Naive thymus-derived CD4-positive, alpha-beta T cell (primary cell): ENCODE results near the gene PZP. TPM values are rescaled to one million over a fixed set of nuclear protein-coding genes. Genes with fewer than 3 reads are reported as not detected.

Source experiments
- ATAC-seq: fragments of 150-1000 bp; cut with Tn5 transposase; 2 replicates; pipeline ENCODE4 v1.10.0; 2021; ENCODE audit warnings: mild to moderate bottlenecking, moderate library complexity
- CTCF ChIA-PET: fragments of 350-600 bp; sonication (Branson Sonifier 250); formaldehyde crosslinking; loops from one replicate; lab custom pipeline; 2021; ENCODE audit warnings: antibody characterized with exemption; lab: Charles Lee
- POLR2A ChIA-PET: fragments of 350-600 bp; sonication (Branson Sonifier 250); formaldehyde crosslinking; loops from one replicate; lab custom pipeline; 2021; ENCODE audit warnings: antibody characterized with exemption, inconsistent platforms; lab: Charles Lee
- DNase-seq, 9 donors: peaks; one replicate each; pipeline versions ENCODE4 v3.0.0 to v3.0.0-alpha.2; 2020 to 2022; ENCODE audit warnings: mixed read lengths in 1 of 9
- H3K27ac ChIP-seq: one replicate; pipeline ENCODE4 v1.7.0; 2013; ENCODE audit warnings: mild to moderate bottlenecking, low read depth, low read length, moderate library complexity
- H3K27me3 ChIP-seq, 2 donors: one replicate each; pipeline ENCODE4 v1.7.0; 2013; ENCODE audit warnings: low read length in 2 of 2, mild to moderate bottlenecking in 2 of 2, moderate library complexity in 2 of 2; ENCODE audit not compliant: control insufficient read depth in 2 of 2, insufficient read depth in 2 of 2
- H3K36me3 ChIP-seq, 3 experiments: 1 replicate in 2 of 3; 2 replicates in 1 of 3; pipeline ENCODE4 v1.7.0; 2013; ENCODE audit warnings: low read length in 3 of 3, mild to moderate bottlenecking in 3 of 3, moderate library complexity in 1 of 3; ENCODE audit not compliant: insufficient read depth in 3 of 3, control insufficient read depth in 2 of 3
- H3K4me1 ChIP-seq, 2 donors: one replicate each; pipeline ENCODE4 v1.7.0; 2013; ENCODE audit warnings: low read length in 2 of 2, mild to moderate bottlenecking in 2 of 2, moderate library complexity in 1 of 2; ENCODE audit not compliant: control insufficient read depth in 2 of 2, insufficient read depth in 2 of 2
- H3K4me3 ChIP-seq: 2 replicates; pipeline ENCODE4 v1.7.0; 2013; ENCODE audit warnings: mild to moderate bottlenecking, low read length
- H3K9me3 ChIP-seq, 3 experiments: 1 replicate in 2 of 3; 2 replicates in 1 of 3; pipeline ENCODE4 v1.7.0; 2013; ENCODE audit warnings: low read length in 3 of 3; ENCODE audit not compliant: control insufficient read depth in 2 of 3
- H3K27ac Mint-ChIP-seq, 9 donors: one replicate each; pipeline ENCODE4 v1.8.0; 2020 to 2022; ENCODE audit warnings: mixed read lengths in 9 of 9, mild to moderate bottlenecking in 8 of 9, moderate library complexity in 5 of 9, inconsistent platforms in 2 of 9
- H3K27me3 Mint-ChIP-seq, 5 donors: one replicate each; pipeline ENCODE4 v1.8.0; 2021 to 2022; ENCODE audit warnings: mixed read lengths in 5 of 5, mild to moderate bottlenecking in 1 of 5
- H3K36me3 Mint-ChIP-seq, 5 donors: one replicate each; pipeline ENCODE4 v1.8.0; 2020 to 2022; ENCODE audit warnings: mixed read lengths in 5 of 5, mild to moderate bottlenecking in 3 of 5, inconsistent platforms in 1 of 5
- H3K4me1 Mint-ChIP-seq, 7 donors: one replicate each; pipeline ENCODE4 v1.8.0; 2020 to 2022; ENCODE audit warnings: mixed read lengths in 7 of 7, mild to moderate bottlenecking in 3 of 7, inconsistent platforms in 1 of 7
- H3K4me3 Mint-ChIP-seq, 10 donors: one replicate each; pipeline ENCODE4 v1.8.0; 2020 to 2022; ENCODE audit warnings: mild to moderate bottlenecking in 10 of 10, mixed read lengths in 10 of 10, moderate library complexity in 6 of 10, inconsistent platforms in 2 of 10
- H3K9me3 Mint-ChIP-seq, 11 donors: one replicate each; pipeline ENCODE4 v1.8.0; 2020 to 2022; ENCODE audit warnings: mixed read lengths in 11 of 11, mild to moderate bottlenecking in 4 of 11, inconsistent platforms in 1 of 11, moderate library complexity in 1 of 11
- intact Hi-C, 2 donors: fragments of 100-400 bp; cut with micrococcal nuclease; formaldehyde crosslinking; loops; one replicate each; pipeline ENCODE4 v1.15.1; 2023
- polyA plus RNA-seq, 2 donors: library from polyadenylated mRNA; unstranded; fragments of 300-500 nt; fragmentation: Illumina TruSeq; gene quantifications; one replicate each; pipeline ENCODE4 v1.2.3, GENCODE V29; 2021
- total RNA-seq, 6 experiments: library from RNA in 5 of 6; stranded (reverse) in 5 of 6; gene quantifications; 1 replicate in 5 of 6; 2 replicates in 1 of 6; pipeline ENCODE4 v1.2.3 and lab custom pipeline; 2021 to 2026

The PZP gene
- total and polyA plus RNA-seq, 7 experiments from 2014 or later = not detected

- peaks cover 0 to 10% (median 0%) of the 10 kb centered on the region in 3 experiments for H3K36me3 ChIP-seq
- no peaks in the 10 kb centered on the region for H3K27me3 ChIP-seq
- Mint-ChIP-seq H3K27me3 (no peaks in the 10 kb centered on the region), H3K4me1 (peaks cover 0 to 4% (median 0%) of the 10 kb centered on the region in 7 donors), H3K27ac (no peak overlapping the region), H3K4me3 (no peak overlapping the region), H3K9me3 (no peaks in the 10 kb centered on the region), H3K36me3 (peaks cover 0 to 7% (median 5%) of the 10 kb centered on the region in 5 donors)
- intact Hi-C loops = no loop called here
- H3K4me1 ChIP-seq = no peaks in the 10 kb centered on the region
- H3K4me3 ChIP-seq = no peak overlapping the region
- DNase-seq (no peak), ATAC-seq (no peak)
- ChIA-PET CTCF (no interaction called here), POLR2A (no interaction called here)
- H3K27ac ChIP-seq = no peak overlapping the region
- H3K9me3 ChIP-seq = no peaks in the 10 kb centered on the region
These were observed 99.5 kb downstream of the PZP start for GRCh38 chr12:9108504-9109212.

GRCh38 chr12:9107542-9107873 is 100.7 kb downstream of the PZP start:
- no peak overlapping the region for H3K27ac ChIP-seq
- no peaks in the 10 kb centered on the region for H3K9me3 ChIP-seq
- no peak overlapping the region for H3K4me3 ChIP-seq
- H3K4me1 ChIP-seq = no peaks in the 10 kb centered on the region
- POLR2A ChIA-PET = no interaction called here
- H3K4me3 Mint-ChIP-seq = no peak overlapping the region
- no peak for ATAC-seq
- no peaks in the 10 kb centered on the region for H3K27me3 Mint-ChIP-seq
- H3K9me3 Mint-ChIP-seq = no peaks in the 10 kb centered on the region
- intact Hi-C loops = no loop called here
- peaks cover 0 to 5% (median 0%) of the 10 kb centered on the region in 3 experiments for H3K36me3 ChIP-seq
- DNase-seq = no peak
- no peak overlapping the region for H3K27ac Mint-ChIP-seq
- peaks cover 0 to 7% (median 0%) of the 10 kb centered on the region in 5 donors for H3K36me3 Mint-ChIP-seq
- peaks cover 0 to 4% (median 0%) of the 10 kb centered on the region in 7 donors for H3K4me1 Mint-ChIP-seq
- CTCF ChIA-PET = no interaction called here
- no peaks in the 10 kb centered on the region for H3K27me3 ChIP-seq

- Histone ChIP-seq H3K9me3 (no peaks in the 10 kb centered on the region), H3K27ac (no peak overlapping the region), H3K27me3 (no peaks in the 10 kb centered on the region), H3K4me3 (no peak overlapping the region), H3K36me3 (peaks cover 0 to 5% (median 0%) of the 10 kb centered on the region in 3 experiments), H3K4me1 (no peaks in the 10 kb centered on the region)
- peaks cover 0 to 7% (median 0%) of the 10 kb centered on the region in 5 donors for H3K36me3 Mint-ChIP-seq
- no peaks in the 10 kb centered on the region for H3K27me3 Mint-ChIP-seq
- intact Hi-C loops = no loop called here
- H3K4me3 Mint-ChIP-seq = no peak overlapping the region
- DNase-seq (no peak), ATAC-seq (no peak)
- H3K27ac Mint-ChIP-seq = no peak overlapping the region
- H3K4me1 Mint-ChIP-seq = peaks cover 0 to 4% (median 0%) of the 10 kb centered on the region in 7 donors
- ChIA-PET POLR2A (no interaction called here), CTCF (no interaction called here)
- no peaks in the 10 kb centered on the region for H3K9me3 Mint-ChIP-seq
These were observed 101.3 kb downstream of the PZP start for GRCh38 chr12:9106610-9107541.

- Mint-ChIP-seq H3K9me3 (no peaks in the 10 kb centered on the region), H3K4me1 (no peaks in the 10 kb centered on the region), H3K27me3 (no peaks in the 10 kb centered on the region), H3K27ac (no peak overlapping the region), H3K4me3 (no peak overlapping the region), H3K36me3 (peaks cover 0 to 7% (median 0%) of the 10 kb centered on the region in 5 donors)
- intact Hi-C loops = no loop called here
- ChIA-PET POLR2A (no interaction called here), CTCF (no interaction called here)
- no peak for DNase-seq
- no peak for ATAC-seq
- H3K4me1 ChIP-seq = no peaks in the 10 kb centered on the region
- H3K4me3 ChIP-seq = no peak overlapping the region
- H3K27me3 ChIP-seq = no peaks in the 10 kb centered on the region
- H3K36me3 ChIP-seq = peaks cover 0 to 5% (median 0%) of the 10 kb centered on the region in 3 experiments
- H3K9me3 ChIP-seq = no peaks in the 10 kb centered on the region
- H3K27ac ChIP-seq = no peak overlapping the region
These were observed 102.1 kb downstream of the PZP start for GRCh38 chr12:9106067-9106466.

- no peak overlapping the region for H3K4me3 Mint-ChIP-seq
- Histone ChIP-seq H3K4me3 (no peak overlapping the region), H3K27me3 (no peaks in the 10 kb centered on the region), H3K9me3 (no peaks in the 10 kb centered on the region), H3K36me3 (peaks cover 0 to 5% (median 0%) of the 10 kb centered on the region in 3 experiments), H3K27ac (no peak overlapping the region), H3K4me1 (no peaks in the 10 kb centered on the region)
- no peaks in the 10 kb centered on the region for H3K4me1 Mint-ChIP-seq
- ChIA-PET POLR2A (interaction anchor here (0.6 kb wide), 1 partner anchor 202 kb away, joined by 4 read pairs; no protein-coding TSS in a partner anchor), CTCF (no interaction called here)
- H3K36me3 Mint-ChIP-seq = peaks cover 0 to 8% (median 0%) of the 10 kb centered on the region in 5 donors
- DNase-seq (no peak), ATAC-seq (no peak)
- no peaks in the 10 kb centered on the region for H3K27me3 Mint-ChIP-seq
- no peaks in the 10 kb centered on the region for H3K9me3 Mint-ChIP-seq
- H3K27ac Mint-ChIP-seq = no peak overlapping the region
- intact Hi-C loops = no loop called here
These were observed 103.3 kb downstream of the PZP start for GRCh38 chr12:9104767-9105423.

GRCh38 chr12:9104087-9104486 is 104.1 kb downstream of the PZP start:
- no peak for DNase-seq
- no peak for ATAC-seq
- Mint-ChIP-seq H3K27ac (no peak overlapping the region), H3K4me3 (no peak overlapping the region), H3K36me3 (peaks cover 0 to 12% (median 0%) of the 10 kb centered on the region in 5 donors), H3K4me1 (peaks cover 0 to 1% (median 0%) of the 10 kb centered on the region in 7 donors), H3K27me3 (no peaks in the 10 kb centered on the region), H3K9me3 (no peaks in the 10 kb centered on the region)
- Histone ChIP-seq H3K27ac (no peak overlapping the region), H3K4me1 (no peaks in the 10 kb centered on the region), H3K9me3 (no peaks in the 10 kb centered on the region), H3K36me3 (peaks cover 0 to 5% (median 0%) of the 10 kb centered on the region in 3 experiments), H3K27me3 (no peaks in the 10 kb centered on the region), H3K4me3 (no peak overlapping the region)
- intact Hi-C loops = no loop called here
- ChIA-PET POLR2A (no interaction called here), CTCF (no interaction called here)
